H1 (cell line): ENCODE measurements around the gene MIEN1. TPM values are rescaled to one million over a fixed set of nuclear protein-coding genes. Genes with fewer than 3 reads are reported as not detected.

Source experiments
- CTCF ChIA-PET: fragments of 300-600 bp; sonication (Branson Sonifier 250); formaldehyde crosslinking; loops from one replicate; lab custom pipeline; 2021; ENCODE audit not compliant: partially characterized antibody; lab: Charles Lee
- POLR2A ChIA-PET: fragments of 300-600 bp; sonication (Branson Sonifier 250); formaldehyde crosslinking; loops from one replicate; lab custom pipeline; 2021; ENCODE audit warnings: inconsistent platforms; ENCODE audit not compliant: partially characterized antibody; lab: Charles Lee
- DNase-seq, 2 experiments: peaks; one replicate each; pipeline versions ENCODE4 v3.0.0 to v3.0.0-alpha.2; 2010 to 2022; ENCODE audit warnings: low spot score in 2 of 2, low read depth in 1 of 2, mixed read lengths in 1 of 2
- FAIRE-seq: peaks from 2 replicates; lab custom pipeline; 2011; peaks lifted over from hg19 to GRCh38; lab: Jason Lieb, UNC
- H2AFZ ChIP-seq: 2 replicates; pipeline ENCODE4 v1.8.1; 2012; ENCODE audit warnings: low read length, inconsistent platforms
- H2AK5ac ChIP-seq: 2 replicates; pipeline ENCODE4 v1.6.1; 2013; ENCODE audit warnings: low read depth, low read length
- H2BK120ac ChIP-seq: replicated peaks from 2 replicates; pipeline ENCODE3; 2013; ENCODE audit warnings: low read depth, low read length, inconsistent platforms
- H2BK12ac ChIP-seq: 2 replicates; pipeline ENCODE4 v1.6.1; 2013; ENCODE audit warnings: low read depth, low read length
- H2BK15ac ChIP-seq: 2 replicates; pipeline ENCODE4 v1.6.1; 2013; ENCODE audit warnings: low read length
- H2BK20ac ChIP-seq: 2 replicates; pipeline ENCODE4 v1.6.1; 2013; ENCODE audit warnings: low read length
- H2BK5ac ChIP-seq: 2 replicates; pipeline ENCODE4 v1.6.1; 2013; ENCODE audit warnings: low read depth, low read length
- H3K14ac ChIP-seq: 2 replicates; pipeline ENCODE4 v1.6.1; 2013; ENCODE audit warnings: inconsistent platforms; ENCODE audit not compliant: insufficient read length
- H3K18ac ChIP-seq: 2 replicates; pipeline ENCODE4 v1.6.1; 2013; ENCODE audit warnings: low read length; ENCODE audit errors: extremely low read depth
- H3K23ac ChIP-seq: 2 replicates; pipeline ENCODE4 v1.6.1; 2013; ENCODE audit warnings: inconsistent platforms; ENCODE audit not compliant: insufficient read length
- H3K23me2 ChIP-seq: 2 replicates; pipeline ENCODE4 v1.6.1; 2013; ENCODE audit warnings: low read depth, low read length
- H3K27ac ChIP-seq: 2 replicates; pipeline ENCODE4 v1.6.1; 2011; ENCODE audit warnings: low read depth, low read length, inconsistent platforms
- H3K27me3 ChIP-seq, 4 experiments: replicated peaks in 1 of 4; 1 replicate in 1 of 4; 2 replicates in 3 of 4; pipeline versions ENCODE4 v1.6.1 to v1.8.1; 2011 to 2013; ENCODE audit warnings: low read length in 3 of 4, mild to moderate bottlenecking in 3 of 4, inconsistent platforms in 2 of 4, mixed read lengths in 2 of 4, moderate library complexity in 1 of 4; ENCODE audit not compliant: control insufficient read depth in 3 of 4, insufficient read depth in 3 of 4; ENCODE audit errors: extremely low read depth in 1 of 4
- H3K36me3 ChIP-seq, 4 experiments: 2 replicates each; pipeline versions ENCODE4 v1.6.1 to v1.8.1; 2011 to 2013; ENCODE audit warnings: mild to moderate bottlenecking in 4 of 4, low read length in 3 of 4, moderate library complexity in 2 of 4, control low read depth in 1 of 4, inconsistent platforms in 1 of 4; ENCODE audit not compliant: insufficient read depth in 4 of 4, control insufficient read depth in 2 of 4
- H3K4ac ChIP-seq: replicated peaks from 2 replicates; pipeline ENCODE3; 2013; ENCODE audit warnings: low read length, low read depth, mixed read lengths, inconsistent platforms; ENCODE audit not compliant: insufficient read length
- H3K4me1 ChIP-seq, 4 experiments: replicated peaks in 1 of 4; 1 replicate in 1 of 4; 2 replicates in 3 of 4; pipeline versions ENCODE4 v1.6.1 to v1.8.1; 2011 to 2013; ENCODE audit warnings: low read length in 3 of 4, inconsistent platforms in 2 of 4, mixed read lengths in 1 of 4; ENCODE audit not compliant: insufficient read depth in 4 of 4, control insufficient read depth in 3 of 4
- H3K4me2 ChIP-seq, 2 experiments: 2 replicates each; pipeline versions ENCODE4 v1.6.1 to v1.8.1; 2011 to 2013; ENCODE audit warnings: low read depth in 2 of 2, low read length in 2 of 2, control low read depth in 1 of 2, inconsistent platforms in 1 of 2, mild to moderate bottlenecking in 1 of 2; ENCODE audit not compliant: insufficient read depth in 1 of 2
- H3K4me3 ChIP-seq, 4 experiments: fragments of 200-600, 300-600 bp in 1 of 4; sonication (generic), shearing (Covaris generic), sonication (Bioruptor Twin) in 1 of 4; 2 replicates each; pipeline versions ENCODE4 v1.5.1 to v1.8.1; 2011 to 2016; ENCODE audit warnings: low read length in 4 of 4, low read depth in 3 of 4, control low read depth in 2 of 4, inconsistent platforms in 2 of 4, mild to moderate bottlenecking in 2 of 4, mixed read lengths in 1 of 4, moderate library complexity in 1 of 4; ENCODE audit not compliant: insufficient read depth in 2 of 4; ENCODE audit errors: extremely low read depth in 1 of 4
- H3K56ac ChIP-seq: replicated peaks from 2 replicates; pipeline ENCODE3; 2013; ENCODE audit warnings: low read depth, mild to moderate bottlenecking, mixed read lengths, low read length, inconsistent platforms; ENCODE audit not compliant: insufficient read length
- H3K79me1 ChIP-seq: 2 replicates; pipeline ENCODE4 v1.6.1; 2013; ENCODE audit warnings: low read depth, low read length, control low read depth
- H3K79me2 ChIP-seq, 2 experiments: 2 replicates each; pipeline versions ENCODE4 v1.6.1 to v1.8.1; 2012 to 2013; ENCODE audit warnings: low read length in 2 of 2, mild to moderate bottlenecking in 2 of 2, inconsistent platforms in 1 of 2; ENCODE audit not compliant: insufficient read depth in 2 of 2, control insufficient read depth in 1 of 2
- H3K9ac ChIP-seq, 4 experiments: replicated peaks in 1 of 4; 1 replicate in 1 of 4; 2 replicates in 3 of 4; pipeline versions ENCODE4 v1.6.1 to v1.8.1; 2011 to 2013; ENCODE audit warnings: low read depth in 3 of 4, low read length in 3 of 4, control low read depth in 2 of 4, mild to moderate bottlenecking in 2 of 4, moderate library complexity in 2 of 4, inconsistent platforms in 1 of 4; ENCODE audit errors: extremely low read depth in 1 of 4
- H3K9me3 ChIP-seq, 2 experiments: 2 replicates each; pipeline versions ENCODE4 v1.6.1 to v1.8.1; 2012 to 2013; ENCODE audit warnings: mild to moderate bottlenecking in 2 of 2, moderate library complexity in 2 of 2, control low read depth in 1 of 2, inconsistent platforms in 1 of 2, low read depth in 1 of 2, low read length in 1 of 2, mixed read lengths in 1 of 2; ENCODE audit not compliant: insufficient read depth in 2 of 2
- H4K20me1 ChIP-seq, 2 experiments: replicated peaks in 1 of 2; 2 replicates each; pipeline versions ENCODE3 to v1.8.1; 2011 to 2013; ENCODE audit warnings: inconsistent platforms in 2 of 2, low read length in 2 of 2, mild to moderate bottlenecking in 1 of 2; ENCODE audit not compliant: insufficient read depth in 2 of 2, control insufficient read depth in 1 of 2
- H4K5ac ChIP-seq: 2 replicates; pipeline ENCODE4 v1.6.1; 2013; ENCODE audit warnings: low read length, low read depth, mixed read lengths, inconsistent platforms; ENCODE audit not compliant: insufficient read length
- H4K8ac ChIP-seq: 2 replicates; pipeline ENCODE4 v1.8.0; 2013; ENCODE audit warnings: mild to moderate bottlenecking, moderate library complexity, low read length, inconsistent platforms; ENCODE audit not compliant: insufficient read depth; ENCODE audit errors: extremely low read depth
- H4K91ac ChIP-seq: replicated peaks from 2 replicates; pipeline ENCODE3; 2013; ENCODE audit warnings: low read length, mixed read lengths, inconsistent platforms; ENCODE audit not compliant: insufficient read length
- CBX8 ChIP-seq: fragments of 300-800, 300-1000 bp; sonication (generic); IDR thresholded peaks from 2 replicates; pipeline ENCODE4 v1.7.1; 2016; ENCODE audit warnings: low read depth, low read length, borderline replicate concordance
- EP300 ChIP-seq, 2 experiments: IDR thresholded peaks; 1 replicate in 1 of 2; 2 replicates in 1 of 2; pipeline ENCODE4 v1.6.1; 2011 to 2012; ENCODE audit warnings: low read depth in 2 of 2, low read length in 2 of 2, mild to moderate bottlenecking in 2 of 2, borderline replicate concordance in 1 of 2, inconsistent platforms in 1 of 2, moderate library complexity in 1 of 2
- EZH2 ChIP-seq: fragments of 200-600 bp; sonication (generic); IDR thresholded peaks from 2 replicates; pipeline ENCODE4 v1.7.1; 2012; ENCODE audit warnings: low read depth, mild to moderate bottlenecking, moderate library complexity, low read length, inconsistent platforms; ENCODE audit not compliant: severe bottlenecking
- GTF2F1 ChIP-seq: IDR thresholded peaks from 2 replicates; pipeline ENCODE4 v1.6.1; 2012; ENCODE audit warnings: low read depth, low read length, improper control_type of control experiment, borderline replicate concordance
- KDM4A ChIP-seq: IDR thresholded peaks from one replicate; pipeline ENCODE4 v1.7.1; 2012; ENCODE audit warnings: low read depth, mild to moderate bottlenecking, moderate library complexity, low read length, inconsistent platforms; ENCODE audit not compliant: severe bottlenecking
- PHF8 ChIP-seq: fragments of 200-600 bp; sonication (generic); conservative IDR thresholded peaks from 2 replicates; pipeline ENCODE4 v1.7.1; 2012; ENCODE audit warnings: low read depth, mild to moderate bottlenecking, inconsistent platforms, low read length, moderate library complexity
- SAP30 ChIP-seq: fragments of 300-600 bp; sonication (generic); IDR thresholded peaks from 2 replicates; pipeline ENCODE4 v1.7.1; 2012; ENCODE audit warnings: low read length, moderate library complexity, mild to moderate bottlenecking, inconsistent platforms; ENCODE audit not compliant: insufficient read depth, insufficient replicate concordance
- SIRT6 ChIP-seq: IDR thresholded peaks from one replicate; pipeline ENCODE4 v1.7.1; 2012; ENCODE audit warnings: low read length, inconsistent platforms
- SP1 ChIP-seq: IDR thresholded peaks from 2 replicates; pipeline ENCODE4 v1.6.1; 2011; ENCODE audit warnings: low read depth, low read length
- SP4 ChIP-seq: IDR thresholded peaks from 2 replicates; pipeline ENCODE4 v1.6.1; 2012; ENCODE audit warnings: low read length, inconsistent platforms
- SRF ChIP-seq: IDR thresholded peaks from 2 replicates; pipeline ENCODE4 v1.6.1; 2011; ENCODE audit warnings: mild to moderate bottlenecking, low read depth, low read length, moderate library complexity
- WGBS, 2 experiments: shearing (Covaris generic) in 1 of 2; methylation state at CpG; one replicate each; pipeline versions ENCODE4 v1.1.6 to v1.1.7; 2013 to 2015; ENCODE audit warnings: low lambda C conversion rate in 2 of 2, mixed read lengths in 2 of 2, inconsistent platforms in 1 of 2, low coverage in 1 of 2, missing lambda C conversion rate in 1 of 2; ENCODE audit not compliant: insufficient replicate concordance in 2 of 2, insufficient coverage in 1 of 2, insufficient read length in 1 of 2; ENCODE audit errors: extremely low coverage in 1 of 2, missing lambda C conversion rate in 1 of 2; 5-methylcytosine and 5-hydroxymethylcytosine counted together
- polyA plus RNA-seq, 7 experiments: library from polyadenylated mRNA; depleted of rRNA in 3 of 7; stranded (reverse) in 5 of 7; unstranded in 2 of 7; fragments of >200 nt in 5 of 7; fragments of 200-250 nt in 2 of 7; gene quantifications; 1 replicate in 5 of 7; 2 replicates in 1 of 7; 4 replicates in 1 of 7; pipeline versions ENCODE4 v1.2.1 to v1.2.3, GENCODE V29; 2011 to 2013; ENCODE audit warnings: missing spikeins in 2 of 7, mixed read lengths in 2 of 7
- total RNA-seq: library from RNA; stranded (reverse); fragmentation: NEBNext Ultra II Directional; extraction: Animal tissue kit (Norgen Biotek cat#: 25700); gene quantifications from 2 replicates; pipeline ENCODE4 v1.2.1, GENCODE V29; 2021

The MIEN1 gene
- total and polyA plus RNA-seq, 2 of the 8 experiments (the other 6 are each of a cell fraction or from before 2014, with no cell fraction given), result 29.6 to 54.9 TPM

DNA sequence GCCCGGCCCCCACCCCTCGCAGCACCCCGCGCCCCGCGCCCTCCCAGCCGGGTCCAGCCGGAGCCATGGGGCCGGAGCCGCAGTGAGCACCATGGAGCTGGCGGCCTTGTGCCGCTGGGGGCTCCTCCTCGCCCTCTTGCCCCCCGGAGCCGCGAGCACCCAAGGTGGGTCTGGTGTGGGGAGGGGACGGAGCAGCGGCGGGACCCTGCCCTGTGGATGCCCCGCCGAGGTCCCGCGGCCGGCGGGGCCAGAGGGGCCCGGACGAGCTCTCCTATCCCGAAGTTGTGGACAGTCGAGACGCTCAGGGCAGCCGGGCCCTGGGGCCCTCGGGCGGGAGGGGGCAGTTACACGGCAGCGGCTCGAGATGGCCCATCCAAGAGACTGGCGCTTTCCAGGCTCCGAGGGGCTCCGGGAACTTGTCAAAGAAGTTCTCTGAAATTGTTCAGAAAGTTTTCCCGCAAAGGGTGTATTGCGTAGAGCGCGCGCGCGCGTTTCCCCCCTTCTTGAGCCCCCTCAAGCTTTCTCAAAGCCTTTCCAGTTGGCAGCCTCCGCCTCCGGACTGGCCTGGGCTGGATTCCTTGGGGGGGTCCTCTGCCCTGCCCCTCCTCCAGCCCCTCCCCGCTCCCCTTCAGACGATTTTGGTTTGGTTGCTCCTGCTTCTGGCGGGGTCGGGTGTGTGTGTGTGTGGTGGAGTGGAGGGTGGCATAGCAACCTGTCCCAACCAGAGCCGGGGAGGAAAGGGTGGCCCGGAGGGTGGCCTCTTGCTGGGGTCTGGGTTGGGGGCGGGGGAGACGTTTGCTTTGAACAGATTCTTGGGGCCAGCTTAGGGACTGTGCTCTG is 30.0 kb downstream of the MIEN1 start:
- Histone ChIP-seq H3K4me1 (peaks cover 20 to 48% (median 33%) of the 10 kb centered on the region in 4 experiments), H4K5ac (peak overlapping the region; percentile 57), H3K56ac (peak overlapping the region; percentile 80), H3K79me2 (peaks cover 34 to 73% of the 10 kb centered on the region in 2 experiments), H2BK5ac (peak overlapping the region; percentile 92; the same call in 1 of the 2 replicates), H2BK20ac (no peak overlapping the region), H3K9ac (peak overlapping the region; percentile 61 to 81 (median 72)), H2AFZ (no peak overlapping the region), H3K36me3 (no peaks in the 10 kb centered on the region), H2BK12ac (no peak overlapping the region), H3K4ac (no peak overlapping the region), H3K27me3 (no peaks in the 10 kb centered on the region), H3K23ac (no peak overlapping the region), H3K9me3 (no peaks in the 10 kb centered on the region), H2AK5ac (no peak overlapping the region), H2BK15ac (no peak overlapping the region), H4K8ac (peak overlapping the region; percentile 76), H3K23me2 (peaks cover 13% of the 10 kb centered on the region), H2BK120ac (no peak overlapping the region), H4K91ac (no peak overlapping the region), H4K20me1 (peaks cover 8 to 13% of the 10 kb centered on the region in 2 experiments), H3K14ac (no peak overlapping the region), H3K27ac (peak overlapping the region; percentile 68; the same call in 1 of the 2 replicates), H3K4me2 (peak overlapping the region; percentile 88 to 94), H3K79me1 (peaks cover 11% of the 10 kb centered on the region), H3K18ac (peak overlapping the region; percentile 76; the same call in 1 of the 2 replicates), H3K4me3 (peak overlapping the region; percentile 78 to 98 (median 89))
- no peak for FAIRE-seq
- ChIA-PET POLR2A (interaction anchor here (0.8 to 38.1 kb wide), 20 partner anchors 9 to 102 kb away, joined by 3 to 708 read pairs (median 4); partner anchors contain the start of genes MIEN1, PGAP3, PNMT and PPP1R1B), CTCF (interaction anchor here (0.7 to 52.4 kb wide), 17 partner anchors 8 to 125 kb away, joined by 3 to 1885 read pairs (median 4); partner anchors contain the start of genes MIEN1, PGAP3, PNMT and PPP1R1B)
- DNase-seq, result peak in 1 of 2 experiments; percentile 59
- WGBS, 2 experiments, result 1% methylated on average over 35 of the region's 57 CpGs; no CpG with 5 or more reads in 1 of the 2 experiments
- TF ChIP-seq GTF2F1, result no peak
- no peak for TF ChIP-seq SP1
- no peak for TF ChIP-seq SIRT6
- no peak for TF ChIP-seq CBX8
- no peak for TF ChIP-seq EP300 (IDR thresholded peaks at IDR 0.05; ENCODE audit: borderline replicate concordance in 1 of 2, low read depth in 2 of 2, low read length in 2 of 2)
- TF ChIP-seq SAP30, result peak; percentile 33
- no peak for TF ChIP-seq SRF
- TF ChIP-seq PHF8, result 0 out of 2 replicates have a peak, but pooled peaks have one; percentile 38
- TF ChIP-seq EZH2, result no peak
- no peak for TF ChIP-seq KDM4A
- no peak for TF ChIP-seq SP4
